Caco-2 (cell line): ENCODE data around the gene CTIF. TPM values are rescaled to one million over a fixed set of nuclear protein-coding genes. Genes with fewer than 3 reads are reported as not detected.

Source experiments
- BruUV-seq: library from RNA; stranded (reverse); fragments of 400-500 nt; replicated peaks from 2 replicates; lab custom pipeline; 2021; lab: Mats Ljungman, UMichigan
- CTCF ChIA-PET: fragments of 300-600 bp; sonication (Branson Sonifier 250); formaldehyde crosslinking; loops from one replicate; lab custom pipeline; 2022; ENCODE audit warnings: antibody characterized with exemption; lab: Charles Lee
- POLR2A ChIA-PET: fragments of 300-600 bp; sonication (Branson Sonifier 250); formaldehyde crosslinking; loops from one replicate; lab custom pipeline; 2022; ENCODE audit warnings: antibody characterized with exemption; lab: Charles Lee
- DNase-seq, 2 experiments: peaks; one replicate each; pipeline versions ENCODE4 v3.0.0 to v3.0.0-alpha.2; 2020 to 2022
- H3K27me3 ChIP-seq: replicated peaks from 2 replicates; pipeline ENCODE4 v1.6.0; 2011; ENCODE audit warnings: low read length; ENCODE audit not compliant: control insufficient read depth, insufficient read depth
- H3K36me3 ChIP-seq: 2 replicates; pipeline ENCODE4 v1.5.1; 2011; ENCODE audit warnings: low read length; ENCODE audit not compliant: control insufficient read depth, insufficient read depth
- H3K4me1 ChIP-seq: fragments of 250-450 bp; sonication (Bioruptor Pico); 2 replicates; pipeline ENCODE4 v1.5.1; 2020; ENCODE audit warnings: mild to moderate bottlenecking
- H3K4me3 ChIP-seq: 2 replicates; pipeline ENCODE4 v1.5.1; 2011; ENCODE audit warnings: low read depth, mild to moderate bottlenecking, control low read depth, low read length
- H3K9me3 ChIP-seq: fragments of 250-450 bp; sonication (Bioruptor Pico); 2 replicates; pipeline ENCODE4 v1.5.1; 2020; ENCODE audit warnings: mild to moderate bottlenecking, moderate library complexity
- H3K27ac Mint-ChIP-seq: one replicate; pipeline ENCODE4 v1.8.0; 2022; ENCODE audit warnings: mixed read lengths; ENCODE audit not compliant: unreplicated experiment
- H3K27me3 Mint-ChIP-seq: one replicate; pipeline ENCODE4 v1.8.0; 2022; ENCODE audit warnings: mixed read lengths; ENCODE audit not compliant: insufficient read depth, unreplicated experiment
- H3K36me3 Mint-ChIP-seq: one replicate; pipeline ENCODE4 v1.8.0; 2022; ENCODE audit warnings: mild to moderate bottlenecking, mixed read lengths; ENCODE audit not compliant: insufficient read depth, unreplicated experiment
- H3K4me1 Mint-ChIP-seq: one replicate; pipeline ENCODE4 v1.8.0; 2022; ENCODE audit warnings: low read depth, mixed read lengths; ENCODE audit not compliant: unreplicated experiment
- H3K4me3 Mint-ChIP-seq: one replicate; pipeline ENCODE4 v1.8.0; 2022; ENCODE audit warnings: mild to moderate bottlenecking, moderate library complexity, mixed read lengths; ENCODE audit not compliant: unreplicated experiment
- H3K9me3 Mint-ChIP-seq: one replicate; pipeline ENCODE4 v1.8.0; 2022; ENCODE audit warnings: mixed read lengths; ENCODE audit not compliant: unreplicated experiment
- intact Hi-C: fragments of 100-400 bp; cut with micrococcal nuclease; formaldehyde crosslinking; loops from one replicate; pipeline ENCODE4 v1.10.0; 2022; ENCODE audit not compliant: unreplicated experiment
- total RNA-seq: library from RNA; stranded (reverse); gene quantifications from 2 replicates; pipeline ENCODE4 v1.2.3, GENCODE V29; 2022
- TF ChIP-seq, protein P1 (sequence below), 2 experiments: fragments of 200-600 bp in 1 of 2; IDR thresholded peaks; 1 replicate in 1 of 2; 2 replicates in 1 of 2; pipeline versions ENCODE4 v1.5.1 to v1.8.0; 2011 to 2022; ENCODE audit warnings: antibody characterized with exemption in 1 of 2, control low read depth in 1 of 2, inconsistent platforms in 1 of 2, low read depth in 1 of 2, low read length in 1 of 2, mild to moderate bottlenecking in 1 of 2, moderate library complexity in 1 of 2; ENCODE audit not compliant: insufficient read depth in 1 of 2, severe bottlenecking in 1 of 2, unreplicated experiment in 1 of 2

CTIF gene
- total RNA-seq, 1 experiment from 2014 or later: 19.9 TPM

GRCh38 chr18:48733643-48734253, 194.9 kb downstream of the CTIF start:
- Mint-ChIP-seq H3K27ac (no peak overlapping the region), H3K27me3 (no peaks in the 10 kb centered on the region), H3K9me3 (no peaks in the 10 kb centered on the region), H3K4me1 (peaks cover 7% of the 10 kb centered on the region), H3K4me3 (no peak overlapping the region), H3K36me3 (peaks cover 5% of the 10 kb centered on the region)
- TF ChIP-seq, protein P1, sequence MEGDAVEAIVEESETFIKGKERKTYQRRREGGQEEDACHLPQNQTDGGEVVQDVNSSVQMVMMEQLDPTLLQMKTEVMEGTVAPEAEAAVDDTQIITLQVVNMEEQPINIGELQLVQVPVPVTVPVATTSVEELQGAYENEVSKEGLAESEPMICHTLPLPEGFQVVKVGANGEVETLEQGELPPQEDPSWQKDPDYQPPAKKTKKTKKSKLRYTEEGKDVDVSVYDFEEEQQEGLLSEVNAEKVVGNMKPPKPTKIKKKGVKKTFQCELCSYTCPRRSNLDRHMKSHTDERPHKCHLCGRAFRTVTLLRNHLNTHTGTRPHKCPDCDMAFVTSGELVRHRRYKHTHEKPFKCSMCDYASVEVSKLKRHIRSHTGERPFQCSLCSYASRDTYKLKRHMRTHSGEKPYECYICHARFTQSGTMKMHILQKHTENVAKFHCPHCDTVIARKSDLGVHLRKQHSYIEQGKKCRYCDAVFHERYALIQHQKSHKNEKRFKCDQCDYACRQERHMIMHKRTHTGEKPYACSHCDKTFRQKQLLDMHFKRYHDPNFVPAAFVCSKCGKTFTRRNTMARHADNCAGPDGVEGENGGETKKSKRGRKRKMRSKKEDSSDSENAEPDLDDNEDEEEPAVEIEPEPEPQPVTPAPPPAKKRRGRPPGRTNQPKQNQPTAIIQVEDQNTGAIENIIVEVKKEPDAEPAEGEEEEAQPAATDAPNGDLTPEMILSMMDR (IDR thresholded peaks at IDR 0.05; ENCODE audit: insufficient read depth in 1 of 2, low read depth in 1 of 2, low read length in 1 of 2, severe bottlenecking in 1 of 2, unreplicated experiment in 1 of 2): no peak
- ChIA-PET POLR2A (no interaction called here), CTCF (no interaction called here)
- no peaks in the 10 kb centered on the region for H3K4me1 ChIP-seq
- DNase-seq: no peak
- H3K27me3 ChIP-seq: no peaks in the 10 kb centered on the region
- H3K9me3 ChIP-seq: no peaks in the 10 kb centered on the region
- H3K4me3 ChIP-seq: no peak overlapping the region
- intact Hi-C loops: no loop called here
- H3K36me3 ChIP-seq: no peaks in the 10 kb centered on the region
- BruUV-seq: no TSS peak

DNA sequence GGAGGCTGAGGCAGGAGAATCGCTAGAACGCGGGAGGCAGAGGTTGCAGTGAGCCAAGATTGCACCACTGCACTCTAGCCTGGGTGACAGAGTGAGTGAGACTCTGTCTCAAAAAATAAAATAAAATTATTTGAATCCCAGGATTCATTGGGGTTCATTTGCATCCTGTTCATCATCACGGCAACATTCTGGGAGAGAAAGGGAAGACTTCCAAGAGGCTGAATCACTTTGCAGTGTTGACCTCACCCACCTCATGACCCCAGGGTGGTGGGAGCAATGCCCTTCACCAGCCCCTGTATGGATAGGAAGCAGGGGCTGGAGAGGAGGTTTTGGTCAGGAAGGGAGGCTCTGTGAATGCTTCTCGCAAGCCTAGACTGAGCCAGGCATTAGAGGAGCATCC, 195.6 kb downstream of the CTIF start:
- intact Hi-C loops: no loop called here
- H3K4me1 Mint-ChIP-seq: peaks cover 7% of the 10 kb centered on the region
- H3K36me3 Mint-ChIP-seq: peaks cover 5% of the 10 kb centered on the region
- no peaks in the 10 kb centered on the region for H3K4me1 ChIP-seq
- H3K4me3 Mint-ChIP-seq: no peak overlapping the region
- no peak overlapping the region for H3K4me3 ChIP-seq
- ChIA-PET POLR2A (no interaction called here), CTCF (no interaction called here)
- TF ChIP-seq, protein P1 (IDR thresholded peaks at IDR 0.05; ENCODE audit: insufficient read depth in 1 of 2, low read depth in 1 of 2, low read length in 1 of 2, severe bottlenecking in 1 of 2, unreplicated experiment in 1 of 2): no peak
- H3K9me3 Mint-ChIP-seq: no peaks in the 10 kb centered on the region
- no peaks in the 10 kb centered on the region for H3K27me3 ChIP-seq
- H3K27ac Mint-ChIP-seq: no peak overlapping the region
- no peaks in the 10 kb centered on the region for H3K27me3 Mint-ChIP-seq
- BruUV-seq: no TSS peak
- no peak for DNase-seq
- H3K9me3 ChIP-seq: no peaks in the 10 kb centered on the region
- H3K36me3 ChIP-seq: no peaks in the 10 kb centered on the region

- H3K9me3 Mint-ChIP-seq: no peaks in the 10 kb centered on the region
- no peaks in the 10 kb centered on the region for H3K27me3 Mint-ChIP-seq
- peaks cover 7% of the 10 kb centered on the region for H3K4me1 Mint-ChIP-seq
- H3K27me3 ChIP-seq: no peaks in the 10 kb centered on the region
- H3K27ac Mint-ChIP-seq: peak overlapping the region; percentile 25
- H3K4me3 Mint-ChIP-seq: no peak overlapping the region
- no peaks in the 10 kb centered on the region for H3K4me1 ChIP-seq
- BruUV-seq: no TSS peak
- no peaks in the 10 kb centered on the region for H3K9me3 ChIP-seq
- H3K4me3 ChIP-seq: no peak overlapping the region
- H3K36me3 Mint-ChIP-seq: peaks cover 5% of the 10 kb centered on the region
- peak in 1 of 2 experiments; percentile 2 for DNase-seq
- TF ChIP-seq, protein P1 (IDR thresholded peaks at IDR 0.05; ENCODE audit: insufficient read depth in 1 of 2, low read depth in 1 of 2, low read length in 1 of 2, severe bottlenecking in 1 of 2, unreplicated experiment in 1 of 2): no peak
- H3K36me3 ChIP-seq: no peaks in the 10 kb centered on the region
- ChIA-PET CTCF (no interaction called here), POLR2A (no interaction called here)
- intact Hi-C loops: no loop called here
Observed at GRCh38 chr18:48735080-48735676, 196.3 kb downstream of the CTIF start.
